GM12865 (cell line): Measurements from ENCODE around the gene SERPINB5.

Source experiments
- DNase-seq: peaks from one replicate; pipeline ENCODE4 v3.0.0; 2010; ENCODE audit warnings: low read depth
- H3K4me3 ChIP-seq: 2 replicates; pipeline ENCODE4 v1.5.1; 2011; ENCODE audit warnings: mild to moderate bottlenecking, low read depth, low read length, control low read depth
- TF ChIP-seq, protein P1 (sequence below): IDR thresholded peaks from 2 replicates; pipeline ENCODE4 v1.5.1; 2011; ENCODE audit warnings: low read length, control low read depth, low read depth, inconsistent platforms; ENCODE audit not compliant: insufficient read depth; ENCODE audit errors: missing control alignments

The SERPINB5 gene

DNA sequence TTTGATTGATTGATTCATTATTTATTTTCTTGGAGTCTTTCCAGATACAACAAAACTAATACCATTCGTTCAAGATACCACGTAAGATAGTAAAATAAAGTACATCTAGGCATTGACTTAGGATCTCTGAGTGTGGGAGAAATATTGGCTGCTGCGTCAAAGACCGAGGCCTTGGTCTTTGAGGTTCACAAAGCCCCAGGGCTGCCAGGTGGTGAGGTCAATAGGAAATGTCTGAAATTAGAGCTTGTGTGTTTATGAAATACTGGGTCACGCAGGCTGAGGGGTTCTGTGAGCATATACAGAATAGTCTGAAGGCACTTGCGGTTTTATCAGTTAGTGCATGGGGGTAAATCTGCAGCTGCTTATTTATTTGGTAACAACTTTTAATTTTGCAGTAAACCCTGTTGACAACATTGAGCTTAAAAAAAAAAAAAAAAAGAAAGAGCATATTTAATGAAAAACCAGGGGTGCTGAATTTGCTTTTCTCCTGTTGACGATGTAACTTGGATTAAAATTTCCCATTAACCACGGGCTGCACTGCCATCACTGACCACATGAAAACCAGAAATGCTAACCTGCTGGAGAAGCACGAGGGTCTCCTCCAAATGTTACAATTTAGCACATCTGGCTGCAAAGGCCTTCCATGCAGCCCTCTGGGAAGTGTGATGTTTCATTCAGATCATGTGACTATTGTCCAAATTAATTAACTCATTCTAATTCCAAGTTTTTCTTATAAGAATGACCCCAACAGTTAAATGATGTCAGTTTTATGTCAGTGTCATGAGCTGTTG, 38.3 kb downstream of the SERPINB5 start:
- no peak overlapping the region for H3K4me3 ChIP-seq
- DNase-seq, result no peak
- TF ChIP-seq, protein P1, sequence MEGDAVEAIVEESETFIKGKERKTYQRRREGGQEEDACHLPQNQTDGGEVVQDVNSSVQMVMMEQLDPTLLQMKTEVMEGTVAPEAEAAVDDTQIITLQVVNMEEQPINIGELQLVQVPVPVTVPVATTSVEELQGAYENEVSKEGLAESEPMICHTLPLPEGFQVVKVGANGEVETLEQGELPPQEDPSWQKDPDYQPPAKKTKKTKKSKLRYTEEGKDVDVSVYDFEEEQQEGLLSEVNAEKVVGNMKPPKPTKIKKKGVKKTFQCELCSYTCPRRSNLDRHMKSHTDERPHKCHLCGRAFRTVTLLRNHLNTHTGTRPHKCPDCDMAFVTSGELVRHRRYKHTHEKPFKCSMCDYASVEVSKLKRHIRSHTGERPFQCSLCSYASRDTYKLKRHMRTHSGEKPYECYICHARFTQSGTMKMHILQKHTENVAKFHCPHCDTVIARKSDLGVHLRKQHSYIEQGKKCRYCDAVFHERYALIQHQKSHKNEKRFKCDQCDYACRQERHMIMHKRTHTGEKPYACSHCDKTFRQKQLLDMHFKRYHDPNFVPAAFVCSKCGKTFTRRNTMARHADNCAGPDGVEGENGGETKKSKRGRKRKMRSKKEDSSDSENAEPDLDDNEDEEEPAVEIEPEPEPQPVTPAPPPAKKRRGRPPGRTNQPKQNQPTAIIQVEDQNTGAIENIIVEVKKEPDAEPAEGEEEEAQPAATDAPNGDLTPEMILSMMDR, result peak; percentile 5

DNA sequence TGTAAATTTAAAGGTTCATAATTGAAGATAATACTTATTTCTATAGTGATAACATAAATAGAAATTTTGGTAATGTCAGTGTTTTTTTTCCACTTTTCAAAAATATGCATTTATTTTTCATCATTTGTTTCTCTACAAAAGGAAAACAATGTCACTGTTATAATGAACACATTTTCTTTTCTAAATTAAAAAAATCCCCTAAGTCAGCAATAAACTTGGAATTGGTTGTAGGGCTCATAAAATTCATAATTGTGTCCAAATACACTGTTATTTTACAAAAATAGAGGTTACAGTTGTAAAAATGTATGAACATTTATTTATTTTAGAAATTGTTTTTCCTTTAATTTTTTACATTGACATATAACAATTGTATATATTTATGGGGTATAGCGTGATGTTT, 39.0 kb downstream of the SERPINB5 start:
- no peak for DNase-seq
- TF ChIP-seq, protein P1, result no peak
- no peak overlapping the region for H3K4me3 ChIP-seq

DNA sequence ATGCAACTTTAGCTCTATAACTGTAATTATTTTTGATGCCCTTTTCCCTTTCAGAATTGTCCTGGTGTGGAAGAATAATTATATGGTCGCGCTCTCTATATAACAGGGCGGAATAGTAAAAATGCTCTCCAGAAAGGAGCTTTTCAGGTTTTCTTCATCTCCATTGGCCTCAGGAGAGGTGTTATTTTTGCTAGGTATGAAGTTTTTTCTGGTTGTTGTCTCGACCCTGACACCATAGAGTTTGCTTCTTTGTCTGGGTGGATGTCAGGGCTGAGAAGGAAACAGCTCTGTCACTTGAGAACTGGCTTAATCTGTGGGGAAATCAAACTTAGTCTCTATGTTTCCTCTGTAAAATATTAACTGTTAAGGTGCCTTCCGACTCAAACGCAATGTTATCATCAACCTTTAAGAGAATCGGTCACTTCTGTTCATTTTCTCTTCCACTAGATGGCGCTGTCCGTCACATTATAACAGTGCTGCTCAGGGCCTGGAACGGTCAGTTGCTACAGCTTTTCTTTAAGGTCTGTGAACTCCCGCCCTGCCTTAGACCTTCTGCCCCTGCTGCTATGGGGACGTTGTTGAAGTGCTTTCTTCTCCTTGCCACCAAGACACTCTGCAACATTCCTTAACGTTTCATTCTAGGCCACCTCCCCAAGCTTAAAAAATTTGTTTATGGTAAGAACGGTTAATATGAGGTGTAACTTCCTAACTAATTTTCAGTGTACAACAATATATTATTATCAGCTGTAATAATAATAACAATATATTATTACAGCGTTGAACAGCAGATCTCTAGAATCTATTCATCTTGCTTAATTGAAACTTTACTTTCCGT, 41.6 kb downstream of the SERPINB5 start:
- H3K4me3 ChIP-seq, result no peak overlapping the region
- TF ChIP-seq, protein P1, result peak; percentile 63

DNA sequence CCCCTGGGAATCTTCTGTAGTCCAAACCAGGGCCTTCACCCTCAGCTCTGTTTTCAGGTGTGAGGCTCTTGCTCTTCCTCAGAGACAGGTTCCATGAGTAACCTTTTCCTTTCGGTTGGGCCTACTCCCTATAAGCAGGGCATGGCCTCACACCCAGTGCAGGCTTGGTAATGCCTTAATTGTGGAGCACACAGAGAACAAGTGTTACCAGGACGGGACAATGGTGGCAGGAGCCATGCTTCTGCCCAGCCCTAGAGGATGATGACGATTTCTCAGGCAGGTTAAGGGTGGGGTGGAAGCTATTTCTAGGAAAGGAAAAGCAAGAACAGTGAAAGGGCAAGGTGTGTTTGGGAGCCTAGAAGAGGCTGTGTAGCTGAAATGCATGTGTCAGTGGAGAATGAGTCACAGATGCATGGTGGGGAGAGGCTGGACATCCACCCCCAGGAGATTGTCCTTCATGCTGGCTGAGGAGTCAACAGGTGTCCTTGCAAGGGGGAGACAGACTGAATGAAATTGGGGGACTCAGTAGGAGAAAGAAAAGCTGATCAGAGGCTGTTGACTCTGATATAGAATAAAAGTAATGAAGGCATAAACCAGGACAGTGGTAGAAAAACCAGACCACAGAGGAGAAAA, 43.4 kb downstream of the SERPINB5 start:
- DNase-seq, result no peak
- TF ChIP-seq, protein P1, result no peak
- H3K4me3 ChIP-seq, result no peak overlapping the region

More for the DNA sequence above, 41.6 kb downstream of the SERPINB5 start:
- peak; percentile 82 for DNase-seq

DNA sequence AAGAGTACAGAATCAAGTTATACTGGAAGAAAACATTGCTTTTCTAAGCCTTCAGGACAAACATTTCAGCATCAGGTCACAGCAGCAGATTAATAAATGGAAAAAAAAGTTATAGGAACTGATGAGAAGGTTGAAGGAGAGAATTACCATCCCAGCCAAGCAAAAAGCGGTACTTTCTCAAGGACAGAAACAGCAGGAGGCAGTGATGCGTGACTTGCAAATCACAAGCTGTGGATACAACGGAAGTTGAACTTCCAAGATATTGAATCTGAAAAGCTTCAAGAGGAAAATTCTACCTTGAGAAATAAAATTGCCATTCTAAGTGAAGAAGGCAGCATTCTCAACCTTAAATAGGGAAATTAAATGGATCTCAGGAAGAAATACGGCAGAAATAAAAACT, 46.9 kb downstream of the SERPINB5 start:
- H3K4me3 ChIP-seq, result no peak overlapping the region
- DNase-seq, result no peak
- TF ChIP-seq, protein P1, result no peak

DNA sequence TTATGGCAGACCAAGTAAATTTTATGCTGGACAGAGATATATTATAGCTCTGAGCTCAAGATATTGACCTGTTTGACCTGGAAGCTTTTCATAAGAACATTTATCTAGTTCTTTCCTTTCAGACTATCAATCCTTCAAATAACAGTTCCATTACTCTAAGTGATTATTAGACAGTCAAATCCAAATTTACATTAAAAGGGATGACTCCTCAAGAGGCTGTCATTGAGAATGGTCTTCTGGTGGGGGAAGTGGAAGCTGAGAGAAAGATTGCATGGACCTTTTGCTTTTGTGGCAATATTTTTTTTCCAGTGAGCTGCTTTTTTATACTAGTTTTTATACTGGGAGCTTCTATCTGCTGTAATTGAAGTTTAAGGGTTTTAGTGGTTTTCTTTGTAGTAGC, 50.5 kb downstream of the SERPINB5 start:
- TF ChIP-seq, protein P1, result no peak
- H3K4me3 ChIP-seq, result no peak overlapping the region
- DNase-seq, result no peak
